Sigmoid colon (tissue), 4 donors: ENCODE results near the gene RAE1.

Experiments used
- EP300 ChIP-seq, 4 donors: sonication (generic); formaldehyde crosslinking; IDR thresholded peaks; one replicate each; pipeline ENCODE4 v1.6.1; 2017; ENCODE audit warnings: antibody characterized with exemption in 4 of 4
- POLR2AphosphoS5 ChIP-seq, 4 donors: sonication (generic); formaldehyde crosslinking; IDR thresholded peaks; one replicate each; pipeline ENCODE4 v1.6.1; 2017; ENCODE audit warnings: antibody characterized with exemption in 4 of 4
- TF ChIP-seq, protein P1 (sequence below), 4 experiments: fragments of 450-650 bp in 3 of 4; fragments of 200-600 bp in 1 of 4; IDR thresholded peaks; one replicate each; pipeline ENCODE4 v1.5.1; 2016 to 2019; ENCODE audit warnings: antibody characterized with exemption in 4 of 4, mild to moderate bottlenecking in 3 of 4, moderate library complexity in 2 of 4

DNA sequence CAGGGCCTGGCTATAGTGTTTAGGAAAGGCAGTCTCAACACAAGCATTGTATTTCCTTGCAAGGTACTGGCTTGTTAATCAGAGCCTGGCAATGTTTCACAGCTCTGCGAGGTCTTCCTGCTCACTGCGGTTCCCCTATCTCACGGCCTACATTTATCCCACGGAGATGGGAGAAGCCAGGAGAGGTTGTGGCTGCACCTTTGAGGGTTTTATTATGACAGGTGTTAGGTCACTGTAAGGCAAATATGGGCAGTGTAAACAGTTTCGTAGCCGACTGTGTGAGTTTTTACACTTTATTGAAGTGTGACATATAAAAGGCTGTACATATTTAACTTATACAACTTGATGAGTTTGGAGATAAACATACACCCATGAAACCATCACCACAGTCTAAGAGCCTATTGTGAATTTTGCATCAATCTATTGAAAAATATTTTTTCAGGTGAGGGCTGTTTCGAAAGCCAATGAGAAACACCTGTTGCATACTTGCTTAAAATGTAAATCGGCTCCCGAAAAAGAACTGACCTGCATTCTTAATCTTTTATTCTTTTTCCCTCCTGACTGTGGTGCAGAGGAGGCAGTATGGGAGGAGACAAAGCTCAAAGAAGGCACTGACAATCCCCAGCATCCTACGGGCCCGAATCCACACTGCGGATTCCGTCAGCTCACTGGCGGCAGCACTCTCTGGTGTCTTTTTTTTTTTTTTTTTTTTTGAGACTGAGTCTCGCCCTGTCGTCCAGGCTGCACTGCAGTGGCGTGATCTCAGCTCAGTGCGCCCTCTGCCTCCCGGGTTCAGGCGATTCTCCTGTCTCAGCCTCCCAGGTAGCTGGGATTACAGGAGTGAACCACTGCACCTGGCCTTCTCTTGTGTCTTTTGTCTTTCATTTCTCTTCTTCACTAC is 32.6 kb downstream of the RAE1 start:
- TF ChIP-seq, protein P1, sequence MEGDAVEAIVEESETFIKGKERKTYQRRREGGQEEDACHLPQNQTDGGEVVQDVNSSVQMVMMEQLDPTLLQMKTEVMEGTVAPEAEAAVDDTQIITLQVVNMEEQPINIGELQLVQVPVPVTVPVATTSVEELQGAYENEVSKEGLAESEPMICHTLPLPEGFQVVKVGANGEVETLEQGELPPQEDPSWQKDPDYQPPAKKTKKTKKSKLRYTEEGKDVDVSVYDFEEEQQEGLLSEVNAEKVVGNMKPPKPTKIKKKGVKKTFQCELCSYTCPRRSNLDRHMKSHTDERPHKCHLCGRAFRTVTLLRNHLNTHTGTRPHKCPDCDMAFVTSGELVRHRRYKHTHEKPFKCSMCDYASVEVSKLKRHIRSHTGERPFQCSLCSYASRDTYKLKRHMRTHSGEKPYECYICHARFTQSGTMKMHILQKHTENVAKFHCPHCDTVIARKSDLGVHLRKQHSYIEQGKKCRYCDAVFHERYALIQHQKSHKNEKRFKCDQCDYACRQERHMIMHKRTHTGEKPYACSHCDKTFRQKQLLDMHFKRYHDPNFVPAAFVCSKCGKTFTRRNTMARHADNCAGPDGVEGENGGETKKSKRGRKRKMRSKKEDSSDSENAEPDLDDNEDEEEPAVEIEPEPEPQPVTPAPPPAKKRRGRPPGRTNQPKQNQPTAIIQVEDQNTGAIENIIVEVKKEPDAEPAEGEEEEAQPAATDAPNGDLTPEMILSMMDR (IDR thresholded peaks at IDR 0.05), result no peak
- TF ChIP-seq POLR2AphosphoS5 (IDR thresholded peaks at IDR 0.05) (no peak), EP300 (IDR thresholded peaks at IDR 0.05) (no peak)
